ENCODE measurements around the gene SMU1.
"Not testable (repeated sequence)": the region's sequence is repeated elsewhere in the genome, so short reads cannot be mapped to it uniquely, and the experiment has no call there.

The SMU1 gene

DNA sequence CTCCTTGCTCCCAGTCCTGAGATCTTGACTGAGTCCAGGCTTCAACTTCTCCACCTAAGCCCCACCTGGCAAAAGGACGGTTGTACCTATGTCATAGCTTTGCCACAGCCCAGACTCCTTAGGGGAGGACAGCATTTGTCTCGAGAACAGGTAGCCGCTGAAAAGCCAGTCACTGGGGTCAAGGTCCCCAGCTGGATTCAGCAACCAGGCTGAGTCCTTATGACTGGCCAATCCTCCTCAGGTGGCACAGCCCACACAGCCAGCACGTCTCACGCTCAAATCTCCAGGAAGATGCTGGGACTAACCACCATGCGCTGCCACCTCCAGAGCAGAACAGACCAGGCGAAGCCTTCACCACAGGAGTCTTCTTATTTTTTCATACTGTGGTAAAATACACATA, 27.9 kb upstream of the SMU1 start:
- no peak for DNase-seq

DNA sequence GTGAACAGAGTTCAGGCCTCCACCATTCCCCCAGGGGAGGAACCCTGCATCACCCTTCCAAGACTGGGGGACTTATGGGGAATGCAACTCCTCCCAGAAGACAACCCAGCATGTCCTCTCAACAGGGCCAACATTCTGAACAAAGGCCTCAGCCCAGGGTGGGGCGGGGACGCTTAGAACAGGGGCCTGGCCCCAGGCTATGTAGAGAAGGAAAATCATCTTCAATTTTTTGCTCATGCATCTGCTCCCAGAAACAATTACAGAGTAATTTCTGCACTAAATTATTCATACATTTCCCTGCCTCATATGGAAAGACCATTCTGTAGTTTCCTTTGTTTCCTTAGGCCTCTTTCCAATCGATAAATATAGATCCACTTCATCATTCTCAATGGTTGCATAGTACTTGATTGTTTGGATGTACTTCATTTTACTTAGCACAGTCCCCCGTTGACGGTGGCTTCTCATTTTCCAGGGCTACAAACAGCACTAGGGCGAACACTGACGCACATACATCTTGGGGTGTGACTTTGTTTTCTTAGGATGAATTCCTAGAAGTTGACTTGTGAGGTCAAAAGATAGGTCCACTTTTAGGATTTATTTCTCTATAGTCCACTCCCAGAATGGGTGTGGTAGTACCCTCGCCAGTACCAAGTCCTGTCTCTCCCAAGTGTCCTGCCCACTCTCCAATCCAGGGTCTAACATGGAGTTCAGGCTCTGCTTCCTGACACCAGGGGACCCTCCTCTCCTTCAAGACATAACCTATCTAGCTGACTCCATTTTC, 27.2 kb upstream of the SMU1 start:
- no peak for DNase-seq

DNA sequence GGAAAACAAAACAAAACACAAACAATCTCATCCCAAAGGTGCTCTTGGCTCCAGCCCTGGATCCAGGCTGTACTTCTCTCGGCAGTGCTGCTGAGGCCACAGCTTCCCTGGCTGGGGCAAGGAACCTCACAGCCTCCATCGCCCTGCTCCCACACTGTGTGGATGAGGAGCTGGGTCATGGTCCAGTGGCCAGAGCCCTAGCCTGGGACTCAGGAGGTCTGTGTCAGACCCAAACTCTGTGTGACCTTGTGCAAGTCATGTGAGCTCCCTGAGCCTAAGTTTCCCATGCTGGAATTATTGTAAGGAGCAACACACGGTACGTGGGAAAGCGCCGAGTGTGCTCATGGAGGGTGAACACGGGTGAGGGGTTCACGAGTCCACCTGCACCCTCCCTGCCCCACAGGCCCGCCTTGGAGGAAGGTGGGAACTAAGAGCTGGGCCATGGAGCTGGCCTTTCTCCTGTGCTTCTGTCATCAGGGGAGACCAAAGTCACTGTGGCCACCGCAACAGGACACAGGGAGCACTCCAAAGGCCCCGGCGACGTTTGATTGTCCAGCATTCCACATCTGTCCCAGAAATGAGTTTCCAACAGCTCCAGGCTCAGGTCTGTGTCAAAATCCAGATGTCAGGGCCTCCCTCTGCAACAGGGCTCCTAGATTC, 26.2 kb upstream of the SMU1 start:
- no peak for DNase-seq

DNA sequence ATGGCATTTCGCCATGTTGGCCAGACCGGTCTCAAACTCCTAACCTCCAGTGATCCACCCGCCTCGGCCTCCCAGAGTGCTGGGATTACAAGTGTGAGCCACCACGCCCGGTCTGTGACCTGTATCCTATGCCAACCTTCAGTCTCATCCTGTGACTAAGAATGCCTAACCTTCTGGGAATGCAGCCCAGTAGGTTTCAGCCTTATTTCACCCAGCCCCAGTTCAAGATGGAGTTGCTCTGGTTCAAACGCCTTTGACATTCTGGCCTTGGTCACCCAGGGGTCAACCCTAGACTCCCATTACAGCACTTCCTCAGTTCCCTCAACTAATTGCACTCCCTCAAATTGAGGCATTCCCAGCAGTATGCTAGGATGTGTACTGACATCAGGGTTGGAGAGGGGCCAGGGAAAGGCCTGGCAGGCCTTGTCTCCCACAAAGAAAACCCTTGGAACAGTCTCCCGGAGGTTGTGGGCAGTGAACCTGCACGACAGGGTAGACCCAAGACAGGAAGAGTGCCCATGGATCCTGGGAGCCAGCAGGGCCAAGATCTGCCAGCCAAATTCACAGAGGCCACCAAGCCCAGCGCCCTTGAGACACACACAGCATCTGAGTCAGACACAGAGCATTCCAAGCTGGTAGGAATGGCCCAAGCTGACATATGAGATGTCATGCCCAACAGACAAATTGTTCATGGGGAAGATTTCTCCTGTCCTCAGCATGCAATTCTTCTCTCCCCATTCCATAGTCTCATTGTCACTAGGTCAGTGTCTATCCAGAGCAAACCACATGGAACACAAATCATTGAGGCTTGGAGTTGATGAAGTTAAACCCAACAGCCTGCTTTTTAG, 24.9 kb upstream of the SMU1 start:
- DNase-seq, result peak; percentile 82

DNA sequence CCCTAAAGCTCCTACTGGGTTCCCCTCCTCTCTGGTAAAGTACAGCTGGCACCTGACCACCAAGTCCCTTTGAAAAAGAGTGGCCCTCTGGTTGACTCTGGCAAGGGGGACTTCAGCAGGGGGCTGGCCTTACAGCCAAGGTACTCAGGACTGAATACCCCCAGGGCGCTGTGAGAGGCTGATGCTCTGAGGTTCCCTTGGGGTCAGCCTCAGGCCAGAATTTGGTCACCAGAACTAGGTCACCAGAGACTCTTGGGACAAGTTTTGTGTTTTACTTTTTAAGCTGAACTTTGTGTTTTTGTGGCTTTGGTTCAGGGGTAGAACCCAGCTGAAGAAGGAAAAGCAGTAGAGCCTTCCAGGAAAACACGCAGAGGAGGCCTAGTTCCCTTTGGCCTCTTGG, 23.3 kb upstream of the SMU1 start:
- DNase-seq, result no peak

DNA sequence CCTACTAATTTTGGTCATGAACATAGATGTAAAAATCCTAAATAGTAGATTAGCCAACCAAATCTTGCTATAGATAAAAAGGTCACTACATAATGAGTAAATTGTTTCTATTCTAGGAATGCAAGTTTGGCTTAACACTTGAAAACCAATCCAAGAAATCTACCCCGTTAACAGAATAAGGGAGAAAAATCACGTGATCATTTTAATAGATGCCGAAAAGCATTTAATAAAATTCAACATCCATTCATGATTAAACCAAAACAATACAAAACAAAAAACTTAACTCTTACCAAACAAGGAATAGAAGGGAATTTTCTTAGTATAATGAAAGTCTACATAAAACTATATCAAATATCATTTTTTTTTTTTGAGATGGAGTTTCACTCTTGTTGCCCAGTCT, 20.7 kb upstream of the SMU1 start:
- no peak for DNase-seq

DNA sequence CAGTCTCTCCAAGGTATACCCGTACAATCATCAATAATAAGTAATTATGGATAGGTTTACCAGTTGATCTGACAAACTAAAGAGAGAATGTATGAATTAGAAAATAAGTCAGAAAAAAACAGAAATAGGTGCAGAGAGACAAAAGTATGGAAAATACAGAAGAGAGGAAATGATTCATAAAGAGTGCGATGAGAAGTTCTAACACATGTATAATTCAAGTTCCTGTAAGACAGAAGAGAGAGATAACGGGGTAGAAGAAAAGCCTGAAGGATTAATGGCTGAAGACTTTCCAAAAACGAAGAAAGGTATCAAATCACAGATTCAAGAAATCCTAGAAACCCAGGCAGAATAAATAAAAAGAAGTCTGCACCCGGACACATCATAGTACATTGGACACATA, 16.2 kb upstream of the SMU1 start:
- DNase-seq, result no peak

DNA sequence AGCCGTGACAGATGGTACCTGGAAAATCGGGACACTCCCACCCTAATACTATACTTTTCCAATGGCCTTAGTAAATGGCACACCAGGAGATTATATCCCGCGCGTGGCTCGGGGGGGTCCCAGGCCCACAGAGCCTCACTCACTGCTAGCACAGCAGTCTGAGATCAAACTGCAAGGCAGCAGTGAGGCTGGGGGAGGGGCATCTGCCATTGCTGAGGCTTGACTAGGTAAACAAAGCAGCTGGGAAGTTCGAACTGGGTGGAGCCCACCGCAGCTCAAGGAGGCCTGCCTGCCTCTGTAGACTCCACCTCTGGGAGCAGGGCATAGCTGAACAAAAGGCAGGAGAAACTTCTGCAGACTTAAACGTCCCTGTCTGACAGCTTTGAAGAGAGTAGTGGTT, 9.2 kb upstream of the SMU1 start:
- DNase-seq, result not testable (repeated sequence)

DNA sequence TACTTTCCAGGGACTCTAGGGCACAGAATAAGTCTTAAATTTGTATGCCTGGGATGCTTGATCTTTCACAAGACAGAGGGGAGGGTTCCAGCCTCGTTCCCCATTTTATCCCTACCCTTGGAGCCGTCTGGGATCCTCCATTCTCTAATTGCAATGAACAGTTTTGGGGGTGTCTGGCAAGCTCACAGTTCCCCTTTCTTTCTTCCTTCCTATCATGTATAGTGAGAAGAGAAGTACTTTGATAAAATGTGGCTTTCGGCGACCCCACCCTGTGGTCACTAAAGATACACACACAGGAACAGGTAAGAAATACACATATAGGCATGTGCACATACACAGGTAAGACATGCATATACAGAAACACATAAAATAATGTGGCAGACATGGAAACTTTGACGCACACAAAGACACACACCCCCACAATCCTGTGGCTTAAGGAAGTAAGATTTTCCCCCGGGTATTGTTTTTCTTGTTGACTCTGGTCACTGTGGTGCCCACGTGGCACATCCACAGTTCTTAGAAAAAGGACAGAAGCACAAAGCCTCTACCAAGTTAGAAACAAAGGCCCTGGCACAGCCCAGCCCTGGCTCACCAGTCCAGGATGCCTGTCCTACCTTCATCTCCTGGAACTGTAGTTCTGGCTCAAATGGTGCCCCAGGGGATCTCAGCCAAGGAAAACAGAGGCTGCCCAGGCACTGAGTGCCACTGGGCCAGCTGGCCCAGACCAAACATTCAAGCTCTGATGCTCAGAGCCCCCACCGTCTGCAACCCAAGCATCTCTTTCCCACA, 6.3 kb upstream of the SMU1 start:
- no peak for DNase-seq

DNA sequence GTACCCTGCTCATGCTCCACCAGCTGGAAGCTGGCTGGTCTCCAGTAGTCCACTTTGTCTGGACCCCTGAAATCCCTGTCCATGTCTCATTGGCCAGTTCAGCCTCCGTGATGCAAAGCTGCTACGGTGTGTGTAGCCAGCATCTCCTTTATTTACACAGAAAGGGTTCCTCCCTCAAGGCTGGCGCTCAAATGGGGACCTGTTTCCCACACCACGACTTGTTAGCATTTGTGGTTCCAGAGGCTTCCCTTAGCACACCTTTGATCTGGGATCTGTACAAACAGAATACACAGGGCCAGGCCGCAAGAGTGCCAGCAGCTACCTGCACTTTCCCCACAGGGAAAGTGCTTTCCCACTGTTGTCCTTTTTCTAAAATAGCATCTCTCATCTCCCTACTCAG, 5.7 kb upstream of the SMU1 start:
- DNase-seq, result no peak

DNA sequence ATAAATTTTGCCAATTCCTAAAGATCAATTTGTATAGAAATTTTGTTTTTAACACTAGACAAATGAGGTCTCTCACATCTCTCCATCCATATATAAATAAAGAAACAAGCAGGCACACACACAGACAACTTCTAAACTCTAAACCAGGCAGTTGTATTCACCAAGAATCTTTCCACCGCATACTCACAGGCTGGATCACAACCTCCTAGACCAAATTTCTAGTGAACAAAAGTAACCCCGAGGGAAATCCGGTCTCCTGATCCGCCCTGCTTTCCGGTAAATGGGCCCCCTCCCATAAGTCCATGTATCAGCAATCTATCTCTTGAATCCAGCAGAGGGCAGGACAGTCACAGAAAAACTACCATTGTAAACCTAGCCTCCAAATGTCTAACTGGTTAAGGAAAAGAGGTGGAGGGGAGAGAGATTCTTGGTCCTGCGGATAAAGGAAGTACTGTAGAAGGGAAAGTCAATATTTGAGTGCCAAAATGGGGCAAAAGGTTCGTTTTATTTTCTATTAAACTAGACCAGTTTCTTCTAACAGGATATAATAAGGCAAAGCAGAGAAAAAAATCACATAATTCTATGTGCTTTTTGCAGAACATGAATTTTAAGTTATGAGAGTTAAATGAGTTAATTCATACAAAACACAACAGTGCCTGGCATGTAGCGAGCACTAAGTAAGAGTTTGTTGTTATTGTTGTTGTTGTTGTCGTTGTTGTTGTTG, 4.8 kb upstream of the SMU1 start:
- DNase-seq, result peak; percentile 87

DNA sequence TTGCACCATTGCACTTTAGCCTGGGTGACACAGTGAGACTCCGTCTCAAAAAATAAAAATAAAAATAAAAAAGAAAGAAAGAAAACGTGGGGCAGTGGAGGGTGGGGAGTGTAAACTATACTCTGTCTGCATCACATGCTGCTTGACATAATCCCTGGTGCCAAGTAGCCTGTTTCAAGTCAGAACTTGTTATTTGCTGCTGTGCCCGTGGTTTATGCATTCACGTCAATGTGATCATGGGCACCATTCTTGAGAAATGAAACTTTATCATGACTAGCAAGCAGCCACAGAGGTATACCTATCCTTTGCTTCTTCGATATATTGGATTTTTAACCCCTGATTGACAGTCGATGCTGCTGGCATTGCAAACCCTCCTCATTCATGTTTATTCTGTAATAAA, 4.1 kb upstream of the SMU1 start:
- DNase-seq, result no peak

DNA sequence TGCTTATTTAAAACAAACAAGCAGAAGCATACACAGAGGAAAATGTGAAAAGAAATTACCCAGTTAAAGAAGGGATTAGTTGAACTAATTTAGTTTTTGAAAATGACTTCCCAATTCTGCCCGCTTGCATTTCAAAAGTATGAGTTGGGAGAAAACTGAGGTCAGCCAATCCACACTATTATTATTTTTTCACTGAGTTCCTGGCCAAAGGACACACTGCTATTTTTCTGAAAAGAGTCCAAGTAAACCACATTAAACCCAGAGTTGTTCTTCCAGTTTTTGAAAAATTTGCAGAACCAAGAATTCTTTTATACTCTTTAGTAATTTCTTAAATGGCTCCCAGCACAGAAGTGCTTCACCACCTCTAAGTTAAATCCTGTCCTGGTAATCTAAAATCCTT, 7.5 kb downstream of the SMU1 start:
- no peak for DNase-seq

DNA sequence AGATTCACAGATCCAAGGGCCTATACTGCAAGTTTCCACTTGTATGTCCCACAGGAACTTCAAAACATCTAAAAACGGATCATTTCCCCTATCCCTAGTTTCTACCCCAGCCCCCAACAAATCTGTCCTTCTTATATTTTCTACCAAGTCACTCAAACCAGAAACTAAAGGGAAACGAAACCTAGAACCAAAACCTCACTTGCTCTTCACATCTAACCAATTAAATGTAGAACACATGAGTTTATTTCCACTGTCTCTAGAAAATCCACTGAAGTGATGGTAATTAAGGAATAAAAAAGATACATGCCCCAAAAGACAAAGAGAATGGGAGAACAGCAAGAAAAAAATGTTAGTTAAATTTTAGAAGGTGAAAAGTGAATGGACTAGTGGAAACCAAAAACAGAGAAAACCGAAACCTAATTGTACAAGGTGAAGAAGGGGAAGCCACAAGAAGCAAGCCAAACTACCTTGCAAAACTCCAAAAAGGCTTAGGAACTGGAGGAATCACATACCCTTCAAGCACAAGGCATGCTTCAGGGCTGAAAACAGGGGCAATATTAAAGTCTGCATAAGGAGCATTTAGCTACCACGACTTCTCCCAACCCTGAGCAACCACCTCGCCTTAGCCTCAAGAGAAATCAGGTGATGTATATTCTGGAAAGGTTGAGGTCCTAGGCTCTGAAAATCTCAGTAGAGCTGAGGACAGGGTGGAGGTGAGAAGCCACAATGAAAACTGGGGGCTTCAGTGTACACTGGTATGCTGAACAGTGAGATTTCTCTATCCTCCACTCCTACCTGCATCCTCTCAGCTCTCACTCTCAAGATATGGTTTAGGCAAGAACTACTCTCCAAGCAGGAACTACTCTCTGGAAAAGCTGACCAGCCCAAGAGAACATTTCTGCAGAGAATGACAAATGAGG, 11.1 kb downstream of the SMU1 start:
- DNase-seq, result no peak

DNA sequence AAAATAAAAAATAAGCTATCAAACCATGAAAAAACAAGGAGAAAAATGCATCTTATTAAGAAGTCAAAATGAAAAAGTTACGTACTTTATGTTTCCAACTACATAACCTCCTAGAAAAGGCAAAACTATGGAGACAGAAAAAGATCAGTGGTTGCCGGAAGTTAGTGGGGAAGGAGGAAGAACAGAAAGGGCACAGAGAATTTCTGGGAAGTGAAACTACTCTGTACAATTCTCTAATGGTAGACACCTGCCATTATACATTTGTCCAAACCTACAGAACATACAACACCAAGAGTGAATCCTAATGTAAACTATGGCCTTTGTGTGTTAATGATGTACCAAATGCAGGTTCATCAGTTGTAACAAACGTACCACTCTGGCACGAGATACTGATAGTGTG, 25.3 kb downstream of the SMU1 start:
- DNase-seq, result no peak

DNA sequence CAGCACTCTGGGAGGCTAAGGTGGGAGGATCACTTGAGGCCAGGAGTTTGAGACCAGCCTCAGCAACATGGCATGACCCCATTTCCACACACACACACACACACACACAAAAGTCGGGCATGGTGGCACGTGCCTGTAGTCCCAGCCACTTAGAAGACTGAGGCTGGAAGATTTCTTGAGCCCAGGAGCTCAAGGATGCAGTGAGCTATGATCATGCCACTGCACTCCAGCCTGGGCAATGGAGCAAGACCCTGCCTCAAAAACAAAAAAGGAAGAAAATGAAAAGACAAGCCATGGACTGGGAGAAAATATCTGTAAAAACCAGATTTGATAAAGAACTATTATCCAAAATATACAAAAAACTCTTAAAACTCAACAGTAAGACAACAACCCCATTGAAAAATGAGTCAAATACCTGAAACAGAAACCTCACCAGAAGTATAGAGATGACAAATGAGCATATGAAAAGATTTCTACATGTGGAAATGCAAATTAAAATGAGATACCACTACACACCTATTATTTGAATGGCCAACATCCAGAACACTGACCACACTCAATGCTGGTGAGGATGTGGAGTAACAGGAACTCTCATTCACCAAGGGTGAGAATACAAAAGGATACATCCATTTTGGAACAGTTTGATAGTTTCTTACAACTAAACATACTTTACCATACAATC, 26.7 kb downstream of the SMU1 start:
- no peak for DNase-seq

DNA sequence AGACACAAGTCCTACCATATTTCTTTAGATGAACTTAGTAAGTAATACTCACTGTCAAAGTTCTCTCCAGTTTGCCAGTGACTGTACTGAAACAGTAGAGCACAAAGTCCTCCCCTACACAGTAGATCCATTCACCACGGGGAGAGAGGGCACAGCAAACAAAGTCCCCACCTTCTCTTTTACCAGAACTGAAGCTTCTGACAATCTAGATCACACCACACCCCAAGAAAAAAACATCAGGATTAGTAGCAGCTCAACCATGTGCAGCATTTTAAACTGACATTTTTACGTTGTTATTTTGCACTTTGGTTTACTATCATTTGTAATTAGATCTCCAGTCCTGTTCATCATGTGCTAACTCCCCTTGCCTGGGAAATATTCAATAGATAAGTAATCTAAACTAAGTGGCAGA, 28.4 kb downstream of the SMU1 start:
- DNase-seq, result no peak

DNA sequence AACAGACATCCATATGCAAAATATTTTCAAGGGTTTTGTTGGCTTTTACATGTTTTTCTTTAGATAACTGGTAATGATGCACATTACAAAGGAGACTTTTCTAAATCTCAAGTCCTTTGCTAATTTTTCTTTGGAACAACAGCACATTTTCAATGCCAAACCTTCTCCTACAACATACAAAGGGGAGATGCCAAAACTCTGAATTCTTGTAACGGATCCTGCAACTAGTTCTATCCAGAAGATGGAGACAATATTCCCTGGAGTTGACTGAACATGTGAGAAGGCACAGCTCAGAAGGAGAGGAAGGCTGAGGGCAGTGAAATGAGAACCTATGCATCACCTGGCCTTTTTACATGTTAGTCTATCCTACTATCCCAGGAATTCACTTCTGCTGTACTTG, 30.4 kb downstream of the SMU1 start:
- no peak for DNase-seq

DNA sequence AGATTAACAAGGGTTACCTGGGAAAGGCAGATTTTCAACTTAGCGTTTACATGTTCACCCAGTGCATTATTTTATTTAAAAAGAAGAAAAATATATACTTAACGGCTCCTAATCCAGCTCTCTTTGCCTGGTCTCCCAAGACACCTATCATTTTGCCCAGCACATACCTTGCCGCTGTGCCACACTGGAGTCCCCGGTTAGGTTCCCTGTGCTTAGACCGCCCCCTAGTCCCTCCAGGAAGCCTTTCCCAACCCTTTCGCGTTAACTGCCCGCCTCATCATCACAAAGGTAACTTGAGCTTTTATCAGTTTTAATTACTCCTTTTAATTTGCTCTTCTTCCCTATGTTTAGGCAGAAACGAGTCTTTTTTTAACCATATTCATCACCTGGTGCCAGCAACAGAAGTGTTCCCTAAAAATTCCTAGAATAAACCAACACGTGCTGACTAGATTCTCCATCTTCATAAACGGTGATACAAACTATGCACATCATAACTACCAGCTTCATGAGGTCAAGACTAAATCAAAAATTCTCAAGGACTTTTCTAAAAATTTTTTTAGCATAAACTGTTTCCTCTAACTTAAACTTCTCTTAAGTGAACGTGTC, 31.7 kb downstream of the SMU1 start:
- DNase-seq, result peak; percentile 33

DNA sequence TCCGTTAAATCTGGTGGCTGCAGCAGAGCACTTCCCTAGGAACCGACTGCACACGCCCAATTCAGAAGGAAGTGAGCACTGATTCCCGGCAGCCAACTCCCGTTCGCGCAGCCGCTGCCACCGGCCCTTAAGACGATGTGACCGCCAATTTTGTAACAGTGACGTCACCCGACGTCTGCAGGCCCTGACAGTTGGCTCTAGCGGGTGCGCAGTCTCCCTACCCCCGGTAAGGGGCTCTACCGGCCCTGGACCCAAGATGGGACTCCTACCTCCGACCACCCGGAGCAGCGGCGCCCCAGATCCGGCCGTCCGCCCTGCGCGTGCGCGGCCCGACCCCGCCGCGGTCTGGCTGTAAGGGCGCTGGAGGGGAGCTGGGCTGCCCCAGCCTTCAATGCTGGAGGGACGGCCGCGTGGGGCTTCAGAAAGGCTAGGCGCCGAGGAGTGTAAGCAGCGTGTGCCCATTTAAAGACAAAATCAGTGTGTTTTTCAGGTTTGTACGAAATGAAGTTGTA, 32.3 kb downstream of the SMU1 start:
- DNase-seq, result peak; percentile 92
